BJ (cell line): ENCODE measurements around the gene PSMB3. TPM values are rescaled to one million over a fixed set of nuclear protein-coding genes. Genes with fewer than 3 reads are reported as not detected.

ENCODE experiments used
- CTCF ChIA-PET: fragments of 350-600 bp; formaldehyde crosslinking; extraction: SDS; loops from one replicate; lab custom pipeline; 2021; ENCODE audit warnings: antibody characterized with exemption, inconsistent platforms; lab: Yijun Ruan, JAX
- POLR2A ChIA-PET: fragments of 300-600 bp; sonication (Branson Sonifier 250); formaldehyde crosslinking; extraction: SDS; loops from one replicate; lab custom pipeline; 2021; ENCODE audit warnings: antibody characterized with exemption; lab: Charles Lee
- DNase-seq: peaks from one replicate; pipeline ENCODE4 v3.0.0-alpha.2; 2011; ENCODE audit warnings: low read depth
- H3K27me3 ChIP-seq: 2 replicates; pipeline ENCODE4 v1.6.0; 2011; ENCODE audit warnings: low read length; ENCODE audit not compliant: control insufficient read depth, insufficient read depth
- H3K36me3 ChIP-seq: 2 replicates; pipeline ENCODE4 v1.5.1; 2011; ENCODE audit warnings: low read length; ENCODE audit not compliant: control insufficient read depth, insufficient read depth
- H3K4me3 ChIP-seq: 2 replicates; pipeline ENCODE4 v1.5.1; 2011; ENCODE audit warnings: low read depth, mild to moderate bottlenecking, control low read depth, low read length
- CTCF ChIP-seq: IDR thresholded peaks from 2 replicates; pipeline ENCODE4 v1.5.1; 2011; ENCODE audit warnings: low read depth, mild to moderate bottlenecking, control low read depth, inconsistent platforms, low read length, moderate library complexity; ENCODE audit not compliant: insufficient read depth
- polyA plus RNA-seq: library from polyadenylated mRNA; depleted of rRNA; stranded (reverse); fragments of >200 nt; gene quantifications from 2 replicates; pipeline ENCODE4 v1.2.3, GENCODE V29; 2011

Gene PSMB3
- polyA plus RNA-seq, 1 experiment: 337 TPM

- Histone ChIP-seq H3K36me3 (peaks cover 26% of the 10 kb centered on the region), H3K4me3 (no peak overlapping the region), H3K27me3 (no peaks in the 10 kb centered on the region)
- POLR2A ChIA-PET: interaction anchor here (0.6 kb wide), 1 partner anchor 388 kb away, joined by 3 read pairs; no protein-coding TSS in a partner anchor
- CTCF ChIA-PET: interaction anchor here (1.6 kb wide), 1 partner anchor 20 kb away, joined by 4 read pairs; no protein-coding TSS in a partner anchor
- DNase-seq: no peak
- TF ChIP-seq CTCF: no peak
Measured at GRCh38 chr17:38768417-38768816, 15.9 kb downstream of the PSMB3 start.

GRCh38 chr17:38773258-38773657 is 20.7 kb downstream of the PSMB3 start:
- TF ChIP-seq CTCF: no peak
- no peak overlapping the region for H3K4me3 ChIP-seq
- no peak for DNase-seq
- peaks cover 38% of the 10 kb centered on the region for H3K36me3 ChIP-seq
- POLR2A ChIA-PET: no interaction called here
- H3K27me3 ChIP-seq: no peaks in the 10 kb centered on the region
- CTCF ChIA-PET: no interaction called here

GRCh38 chr17:38777641-38778250 is 25.2 kb downstream of the PSMB3 start:
- POLR2A ChIA-PET: no interaction called here
- DNase-seq: no peak
- CTCF ChIA-PET: interaction anchor here (1.2 kb wide), 1 partner anchor 17 kb away, joined by 4 read pairs; no protein-coding TSS in a partner anchor

GRCh38 chr17:38779965-38780752 is 27.6 kb downstream of the PSMB3 start:
- POLR2A ChIA-PET: no interaction called here
- Histone ChIP-seq H3K36me3 (peaks cover 48% of the 10 kb centered on the region), H3K27me3 (no peaks in the 10 kb centered on the region), H3K4me3 (no peak overlapping the region)
- no peak for DNase-seq
- no peak for TF ChIP-seq CTCF
- CTCF ChIA-PET: interaction anchor here (0.6 to 0.9 kb wide), 2 partner anchors 78 to 1819 kb away, joined by 3 read pairs; no protein-coding TSS in a partner anchor

More at GRCh38 chr17:38777641-38778250, 25.2 kb downstream of the PSMB3 start:
- no peak overlapping the region for H3K4me3 ChIP-seq
- no peak for TF ChIP-seq CTCF
- peaks cover 50% of the 10 kb centered on the region for H3K36me3 ChIP-seq
- H3K27me3 ChIP-seq: no peaks in the 10 kb centered on the region

- Histone ChIP-seq H3K27me3 (no peaks in the 10 kb centered on the region), H3K36me3 (peaks cover 44% of the 10 kb centered on the region), H3K4me3 (no peak overlapping the region)
- ChIA-PET CTCF (no interaction called here), POLR2A (no interaction called here)
- DNase-seq: no peak
- no peak for TF ChIP-seq CTCF
Measured at GRCh38 chr17:38783227-38783626, 30.7 kb downstream of the PSMB3 start.
